ENCODE measurements around the gene CATSPERD.
"Not testable (repeated sequence)": the region's sequence is repeated elsewhere in the genome, so short reads cannot be mapped to it uniquely, and the experiment has no call there.

CATSPERD gene

DNA sequence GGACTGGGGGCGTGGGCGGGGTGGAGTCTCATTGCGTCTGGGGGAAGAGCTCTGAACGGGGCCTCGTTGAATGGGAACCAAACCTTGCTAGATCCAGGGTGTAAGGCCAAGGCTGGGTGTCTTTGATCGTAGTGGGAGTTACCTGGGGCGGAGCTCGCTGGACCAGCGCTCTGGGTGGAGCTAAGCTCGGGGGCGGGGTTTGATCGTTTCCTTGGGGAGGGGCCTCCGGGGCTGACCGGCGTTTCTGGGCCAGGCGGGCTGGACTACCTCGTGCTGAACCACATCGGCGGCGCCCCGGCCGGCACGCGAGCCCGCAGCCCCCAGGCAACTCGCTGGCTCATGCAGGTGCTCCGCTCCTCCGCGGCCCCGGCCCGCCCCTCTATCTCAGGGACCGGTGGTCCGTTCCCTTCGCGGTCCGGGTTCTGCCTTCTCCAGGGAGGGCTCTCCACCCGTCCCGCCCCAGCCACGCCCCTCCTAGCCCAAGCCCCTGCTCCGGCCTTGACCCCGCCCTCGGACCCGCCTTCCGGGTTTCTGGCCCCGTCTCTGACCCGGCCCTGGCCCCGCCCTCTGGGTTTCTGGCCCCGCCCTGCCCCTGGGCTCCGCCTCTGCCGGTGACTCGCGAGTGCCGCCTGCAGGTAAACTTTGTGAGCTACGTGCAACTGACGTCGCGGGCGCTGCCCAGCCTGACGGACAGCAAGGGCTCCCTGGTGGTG is 33.6 kb upstream of the CATSPERD start:
- DNase-seq (ENCODE audit: low read depth in 3 of 3) = peak; percentile 97 to 100 (median 100)

DNA sequence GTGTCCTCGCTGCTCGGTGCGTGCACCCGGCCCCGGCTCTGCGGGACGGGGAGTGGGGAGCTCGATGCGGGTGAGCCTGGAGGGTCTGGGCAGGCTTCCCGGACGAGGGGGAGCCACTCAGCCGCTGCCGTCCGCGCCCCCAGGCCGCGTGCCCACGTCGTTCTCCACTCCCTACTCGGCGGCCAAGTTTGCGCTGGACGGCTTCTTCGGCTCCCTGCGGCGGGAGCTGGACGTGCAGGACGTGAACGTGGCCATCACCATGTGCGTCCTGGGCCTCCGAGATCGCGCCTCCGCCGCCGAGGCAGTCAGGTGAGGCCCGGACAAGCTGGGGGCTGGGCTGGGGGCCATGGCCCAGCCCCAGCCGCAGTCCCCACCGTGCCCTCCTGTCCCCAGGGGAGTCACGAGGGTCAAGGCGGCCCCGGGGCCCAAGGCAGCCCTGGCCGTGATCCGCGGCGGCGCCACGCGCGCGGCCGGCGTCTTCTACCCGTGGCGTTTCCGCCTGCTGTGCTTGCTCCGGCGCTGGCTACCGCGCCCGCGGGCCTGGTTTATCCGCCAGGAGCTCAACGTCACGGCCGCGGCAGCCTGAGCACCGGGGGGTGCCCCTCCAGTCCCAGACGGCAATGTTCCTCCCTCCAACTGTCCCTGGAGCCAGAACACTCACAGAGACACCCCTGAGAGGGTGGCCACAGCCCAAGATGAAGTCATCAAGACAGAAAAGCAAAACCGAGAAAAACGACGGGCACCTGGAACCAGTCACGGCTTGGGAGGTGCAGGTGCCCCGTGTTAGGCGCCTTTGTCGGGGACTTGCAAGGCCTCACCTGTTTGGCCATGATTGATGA is 32.9 kb upstream of the CATSPERD start:
- no peak for DNase-seq (ENCODE audit: low read depth in 3 of 3)

DNA sequence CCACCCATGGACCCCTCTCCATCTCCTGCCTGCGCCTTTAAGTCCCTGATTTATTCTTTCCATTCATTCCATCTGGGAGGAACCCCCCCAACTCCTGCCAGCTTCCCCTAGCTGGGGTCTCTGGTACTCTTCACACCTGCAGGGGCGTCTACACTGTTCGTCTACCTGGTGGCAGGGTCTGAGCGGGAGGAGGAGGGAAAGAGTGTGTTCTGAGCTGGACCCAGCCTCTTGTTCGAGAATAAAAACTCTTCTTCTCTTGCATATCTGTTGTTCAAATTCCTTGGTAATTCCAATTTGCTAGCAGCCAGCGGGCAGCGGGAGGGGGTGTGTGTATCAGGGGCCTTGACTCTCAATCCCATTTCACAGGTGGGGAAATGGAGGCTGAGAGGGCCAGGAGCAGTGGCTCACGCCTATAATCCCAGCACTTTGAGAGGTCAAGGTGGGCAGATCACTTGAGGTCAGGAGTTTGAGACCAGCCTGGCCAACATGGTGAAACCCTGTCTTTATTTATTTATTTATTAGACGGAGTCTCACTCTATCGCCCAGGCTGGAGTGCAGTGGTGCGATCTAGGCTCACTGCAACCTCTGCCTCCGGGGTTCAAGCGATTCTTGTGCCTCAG is 32.1 kb upstream of the CATSPERD start:
- not testable (repeated sequence) for DNase-seq (ENCODE audit: low read depth in 3 of 3)

DNA sequence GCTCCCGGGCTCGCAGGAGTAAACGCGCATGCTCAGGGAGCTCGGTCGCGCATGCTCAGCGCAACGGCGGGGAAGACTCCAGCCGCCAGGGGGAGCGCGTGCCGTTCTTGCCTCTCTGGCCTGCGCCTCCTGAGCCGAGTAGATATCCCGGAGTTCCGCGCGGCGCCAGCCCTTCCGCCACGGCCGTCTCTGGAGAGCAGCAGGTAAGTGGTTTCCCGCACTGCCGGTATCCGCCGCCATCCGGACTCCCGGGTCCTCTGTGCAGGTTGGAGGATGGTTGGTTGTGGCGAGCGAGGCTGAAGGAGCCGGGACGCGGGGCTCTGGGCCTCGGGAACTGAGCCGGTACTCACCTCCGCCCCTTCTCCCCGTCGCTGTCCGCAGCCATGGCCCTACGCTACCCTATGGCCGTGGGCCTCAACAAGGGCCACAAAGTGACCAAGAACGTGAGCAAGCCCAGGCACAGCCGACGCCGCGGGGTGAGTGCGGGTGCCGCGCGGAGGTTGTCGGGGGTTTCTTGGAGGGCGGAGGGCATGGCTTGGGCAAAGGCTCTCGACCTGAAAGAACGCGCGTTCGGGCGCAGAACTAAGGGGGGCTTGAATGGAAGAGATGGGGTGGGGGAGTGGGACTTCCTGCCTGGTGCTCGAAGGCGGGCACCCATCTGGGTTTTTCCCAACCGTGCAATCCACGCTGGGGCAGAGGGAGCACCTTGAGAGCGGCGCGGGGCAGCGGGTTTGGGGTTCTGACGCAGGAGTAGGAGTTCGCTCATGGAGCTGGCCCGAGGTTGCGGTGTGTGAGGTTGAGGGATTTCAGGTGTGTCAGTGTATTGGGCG is 30.1 kb upstream of the CATSPERD start, which contains the start of gene RPL36:
TSS of gene RPL36 (plus strand) at position 171 of the 830 bp plus-strand sequence. CDS start at position 384, 213 bp downstream.
- peak; percentile 98 to 99 (median 98) for DNase-seq (ENCODE audit: low read depth in 3 of 3)

DNA sequence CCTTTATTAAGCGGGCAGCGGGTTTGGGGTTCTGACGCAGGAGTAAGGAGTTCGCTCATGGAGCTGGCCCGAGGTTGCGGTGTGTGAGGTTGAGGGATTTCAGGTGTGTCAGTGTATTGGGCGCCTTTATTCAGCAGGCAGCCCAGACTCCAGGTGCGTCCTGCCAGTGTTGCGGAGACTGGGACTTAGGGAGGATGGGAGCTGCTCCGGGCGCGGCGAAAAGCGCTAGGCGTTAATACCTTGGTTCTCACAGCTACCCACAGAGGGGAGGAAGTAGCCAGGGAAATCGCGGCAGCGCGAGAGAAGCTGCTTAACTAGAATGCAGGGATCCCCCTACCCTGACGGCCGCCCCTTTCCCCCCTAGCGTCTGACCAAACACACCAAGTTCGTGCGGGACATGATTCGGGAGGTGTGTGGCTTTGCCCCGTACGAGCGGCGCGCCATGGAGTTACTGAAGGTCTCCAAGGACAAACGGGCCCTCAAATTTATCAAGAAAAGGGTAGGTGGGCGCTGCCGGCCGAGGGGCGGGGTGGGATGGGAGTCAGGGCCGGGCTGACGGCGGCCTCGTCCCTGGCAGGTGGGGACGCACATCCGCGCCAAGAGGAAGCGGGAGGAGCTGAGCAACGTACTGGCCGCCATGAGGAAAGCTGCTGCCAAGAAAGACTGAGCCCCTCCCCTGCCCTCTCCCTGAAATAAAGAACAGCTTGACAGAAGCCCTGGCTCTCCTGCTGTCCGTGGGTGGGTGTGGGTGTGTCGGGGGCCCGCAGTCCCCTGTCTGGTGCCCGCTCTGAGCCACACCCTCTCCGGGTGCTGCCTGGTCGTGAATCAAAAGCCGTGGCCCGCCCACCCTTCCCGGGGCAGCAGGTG is 29.2 kb upstream of the CATSPERD start:
- DNase-seq (ENCODE audit: low read depth in 3 of 3) = peak in 1 of 3 donors; percentile 52

DNA sequence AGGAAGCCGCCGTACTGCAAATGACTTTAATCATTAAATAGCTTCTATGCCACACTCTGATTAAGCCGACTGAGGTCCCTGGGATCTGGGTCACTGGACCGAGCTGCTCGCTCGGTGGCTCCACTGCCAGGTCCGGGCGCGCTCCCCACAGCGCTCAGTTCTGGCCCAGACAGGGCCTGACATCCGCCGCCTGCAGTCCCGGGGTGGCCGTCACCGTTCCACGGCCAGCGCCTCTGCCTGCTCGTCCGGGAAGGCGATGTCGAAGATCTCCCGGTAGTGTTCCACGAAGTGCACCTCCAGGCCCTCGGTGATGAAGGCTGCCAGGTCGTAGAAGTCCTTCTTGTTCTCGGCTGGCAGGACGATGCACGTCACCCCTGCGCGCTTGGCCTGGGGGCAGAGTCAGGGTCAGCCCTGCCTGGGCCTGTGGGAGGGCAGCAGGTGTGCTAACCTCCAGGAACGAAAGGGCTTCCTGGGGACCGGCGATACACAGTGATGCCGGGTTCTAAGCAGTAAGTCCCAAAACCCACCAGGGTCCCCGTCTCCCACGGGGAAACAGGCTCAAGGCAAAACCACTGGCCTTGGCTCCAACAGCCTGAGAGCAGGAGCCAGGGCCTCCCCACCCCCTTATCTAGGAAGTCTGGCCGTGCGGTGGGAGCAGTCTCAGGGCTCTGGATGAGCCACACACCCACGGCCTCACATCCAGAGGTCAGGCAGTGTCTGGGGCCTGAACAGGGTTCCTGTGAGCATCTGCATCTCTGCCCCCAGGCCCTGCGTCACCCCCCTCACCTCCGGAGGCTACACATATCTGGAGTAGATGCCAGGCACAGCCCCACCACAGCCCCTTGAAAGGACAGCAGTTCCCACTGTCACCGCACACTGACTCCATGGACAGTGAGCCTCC is 28.4 kb upstream of the CATSPERD start:
- DNase-seq (ENCODE audit: low read depth in 3 of 3) = no peak

DNA sequence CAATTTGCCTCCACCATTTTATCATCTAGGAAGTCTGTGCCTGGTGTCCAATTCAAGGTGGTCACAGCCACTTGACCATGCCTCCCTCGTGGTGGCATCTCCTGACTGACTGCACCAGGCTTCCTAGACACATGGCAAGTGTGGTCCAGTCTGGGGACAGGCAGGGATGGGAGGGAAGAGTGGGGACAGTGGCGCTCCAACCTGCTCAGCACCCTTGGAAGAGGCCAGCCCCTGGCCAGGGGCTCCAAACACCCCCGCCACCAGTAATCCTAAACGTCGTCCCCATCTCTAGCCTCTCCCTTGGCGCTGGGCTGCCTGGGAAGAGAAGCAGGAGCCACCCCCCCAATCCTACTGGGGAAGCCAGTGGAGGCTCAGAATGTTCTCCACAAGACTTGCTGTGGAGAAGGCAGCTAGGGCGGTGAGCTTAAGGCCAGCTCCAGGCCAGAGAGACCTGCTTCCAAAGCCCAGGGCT is 27.7 kb upstream of the CATSPERD start:
- DNase-seq (ENCODE audit: low read depth in 3 of 3) = no peak

DNA sequence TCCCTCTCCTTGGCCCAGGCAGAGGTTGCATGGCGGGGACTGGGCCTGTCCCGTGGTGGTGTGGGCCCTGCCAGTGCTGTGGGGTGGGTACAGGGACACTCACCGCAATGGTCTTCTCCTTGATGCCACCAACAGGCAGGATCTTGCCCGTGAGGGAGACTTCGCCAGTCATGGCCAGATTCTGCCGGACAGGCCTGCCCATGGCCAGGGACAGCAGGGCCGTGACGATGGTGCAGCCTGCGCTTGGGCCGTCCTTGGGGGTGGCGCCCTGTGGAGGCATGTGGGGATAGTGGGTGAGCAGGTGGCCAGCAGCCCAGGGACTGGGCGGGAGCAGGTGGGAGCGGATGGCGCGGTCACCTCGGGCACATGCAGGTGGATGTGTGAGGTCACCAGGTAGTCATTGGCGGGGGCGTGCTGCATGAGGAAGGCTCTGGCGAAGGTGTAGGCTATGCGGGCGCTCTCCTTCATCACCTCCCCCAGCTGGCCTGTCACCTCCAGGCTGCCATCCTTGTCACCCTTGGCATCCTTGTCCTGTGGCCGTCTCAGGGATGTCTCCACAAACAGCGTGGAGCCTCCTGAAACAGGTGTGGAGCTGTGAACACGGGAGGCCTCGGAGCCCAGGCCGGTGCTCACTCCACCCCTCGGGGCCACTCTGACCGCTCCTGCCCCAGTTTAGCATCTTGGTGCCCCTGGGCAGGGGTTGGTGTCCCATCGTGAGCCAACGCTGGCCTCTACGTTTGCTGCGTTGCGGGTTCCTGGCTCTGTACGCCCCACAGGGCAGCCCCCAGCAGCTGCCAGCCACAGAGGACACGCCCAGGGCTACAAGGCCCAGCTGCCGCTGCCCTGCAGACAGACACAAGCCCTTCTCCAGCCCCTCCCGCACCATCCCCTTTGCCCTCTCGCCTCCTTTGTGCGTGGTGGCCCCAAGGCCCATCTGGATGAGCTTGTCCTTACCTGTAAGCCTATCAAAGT is 27.0 kb upstream of the CATSPERD start:
- no peak for DNase-seq (ENCODE audit: low read depth in 3 of 3)

DNA sequence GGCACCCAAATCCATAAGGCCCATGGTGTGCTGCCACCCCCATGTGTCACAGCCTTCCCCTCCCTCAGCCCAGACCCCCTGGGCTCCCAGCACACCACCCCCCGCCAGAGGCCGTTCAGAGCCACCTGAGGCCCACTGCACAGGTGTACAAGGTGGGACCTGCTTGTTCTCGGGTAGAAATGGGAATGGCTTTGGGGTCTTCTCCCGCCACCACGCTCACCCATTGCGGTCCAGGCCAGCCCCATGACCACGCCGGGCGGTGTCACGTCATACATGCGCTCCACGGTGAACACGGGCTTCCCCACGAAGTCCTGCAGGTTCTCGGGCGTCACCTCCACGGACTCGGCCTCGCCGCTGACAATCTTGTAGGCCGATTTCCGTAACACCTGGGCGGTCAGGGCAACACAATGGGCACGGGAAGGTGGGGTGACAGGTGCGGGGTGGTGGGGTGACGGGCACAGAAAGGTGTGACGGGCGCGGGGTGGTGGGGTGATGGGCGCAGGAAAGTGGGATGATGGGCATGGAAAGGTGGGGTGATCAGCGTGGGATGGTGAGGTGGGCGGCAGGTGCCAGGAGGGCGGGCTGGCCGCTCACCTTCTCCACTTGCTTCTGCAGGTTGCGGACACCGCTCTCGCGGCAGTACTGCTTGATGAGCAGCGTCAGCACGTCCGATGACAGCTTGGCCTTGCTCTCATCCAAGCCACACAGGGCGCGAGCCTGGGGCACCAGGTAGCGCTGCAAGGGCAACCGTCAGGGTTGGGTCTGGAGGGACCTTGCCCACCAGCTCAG is 26.1 kb upstream of the CATSPERD start:
- no peak for DNase-seq (ENCODE audit: low read depth in 3 of 3)

DNA sequence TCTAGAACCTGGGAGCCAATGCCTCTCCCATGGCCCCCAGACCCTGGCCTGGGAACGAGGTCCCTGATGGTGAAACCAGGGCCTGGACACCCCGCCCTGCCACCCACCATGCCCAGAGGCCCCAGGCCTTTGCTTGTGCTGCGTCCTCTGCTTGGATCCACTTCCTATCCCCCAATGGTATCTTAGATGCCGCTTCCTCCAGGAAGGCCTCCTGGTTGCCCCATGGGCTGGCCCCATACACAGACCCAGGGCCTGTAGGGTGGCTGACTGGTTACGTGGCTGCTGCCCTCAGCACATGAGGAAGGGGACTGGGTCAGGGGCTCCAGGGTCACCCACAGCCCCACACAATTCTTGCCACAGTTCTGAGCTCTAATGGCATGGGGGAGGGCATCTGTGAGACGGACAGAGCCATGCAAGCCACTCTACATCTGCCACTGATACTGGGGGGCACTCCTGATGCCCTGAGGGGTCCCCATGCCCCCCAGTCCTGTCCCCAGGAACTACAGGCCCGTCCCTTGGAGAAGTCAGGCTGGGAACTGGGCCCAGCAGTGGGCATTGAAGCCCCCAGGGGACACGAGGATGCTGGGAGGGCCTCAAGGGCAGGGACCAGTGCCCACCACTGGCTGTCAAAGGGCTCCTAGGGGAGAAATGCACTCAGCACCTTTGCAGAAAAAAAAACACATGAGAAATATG is 25.3 kb upstream of the CATSPERD start:
- DNase-seq (ENCODE audit: low read depth in 3 of 3) = no peak

DNA sequence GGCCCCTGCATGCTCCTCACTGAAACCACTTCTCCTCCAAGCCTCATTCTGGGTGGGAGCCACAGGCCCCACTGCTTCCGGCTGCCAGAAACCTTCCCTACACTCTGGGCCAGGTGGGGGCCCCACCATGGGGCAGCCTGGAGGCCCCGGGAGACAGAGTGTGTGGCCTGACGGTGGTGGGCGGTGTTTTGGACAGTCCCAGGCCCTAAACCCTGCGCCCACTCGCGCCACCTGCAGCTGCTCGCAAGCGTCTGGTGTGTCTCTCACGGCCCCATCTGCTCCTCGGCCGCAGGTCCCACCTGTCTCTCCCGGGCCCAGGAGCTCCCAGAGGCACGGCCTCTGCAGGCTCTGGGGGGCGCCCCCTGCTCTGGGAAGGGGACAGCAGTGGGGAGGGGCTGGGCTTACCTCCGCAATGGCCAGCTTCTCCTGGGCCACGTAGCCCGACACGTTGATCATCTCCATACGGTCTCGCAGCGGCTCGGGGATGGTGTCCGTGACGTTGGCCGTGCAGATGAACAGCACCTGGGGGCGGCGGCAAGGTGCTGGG is 24.7 kb upstream of the CATSPERD start:
- no peak for DNase-seq (ENCODE audit: low read depth in 3 of 3)

DNA sequence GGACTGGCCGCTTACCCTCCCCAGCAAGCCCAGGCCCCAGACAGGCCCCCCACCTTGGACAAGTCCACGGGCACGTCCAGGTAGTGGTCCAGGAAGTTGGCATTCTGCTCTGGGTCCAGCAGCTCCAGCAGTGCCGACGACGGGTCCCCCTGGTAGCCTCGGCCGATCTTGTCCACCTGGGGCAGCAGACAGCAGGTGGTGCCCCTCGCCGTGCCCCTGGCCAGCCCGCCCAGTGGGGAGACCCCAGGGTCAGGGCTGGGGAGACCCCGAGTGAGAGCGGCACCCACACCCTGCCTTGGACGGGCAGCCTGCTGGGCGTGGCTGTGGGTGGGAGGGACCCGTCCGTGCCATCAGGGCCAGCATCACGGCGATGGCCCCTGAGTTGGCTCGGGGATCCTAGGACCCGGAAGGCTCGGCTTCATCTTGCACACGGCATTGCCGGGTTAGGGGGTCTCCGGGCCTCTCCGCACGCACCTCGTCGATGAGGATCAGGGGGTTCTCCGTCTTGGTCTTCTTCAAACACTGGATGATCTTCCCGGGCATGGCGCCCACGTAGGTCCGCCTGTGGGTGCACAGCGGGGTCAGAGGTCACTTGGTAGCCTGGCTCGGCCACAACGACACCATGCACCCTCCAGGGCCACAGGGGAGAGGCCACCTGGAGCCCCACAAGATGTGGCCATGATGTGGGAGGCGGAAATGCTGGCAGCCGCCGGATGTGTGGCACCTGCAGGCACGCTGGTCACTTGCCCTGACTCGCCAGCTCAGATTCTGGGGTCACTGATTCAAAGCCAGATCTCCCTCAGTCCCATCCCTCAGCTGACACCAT is 24.0 kb upstream of the CATSPERD start:
- no peak for DNase-seq (ENCODE audit: low read depth in 3 of 3)

DNA sequence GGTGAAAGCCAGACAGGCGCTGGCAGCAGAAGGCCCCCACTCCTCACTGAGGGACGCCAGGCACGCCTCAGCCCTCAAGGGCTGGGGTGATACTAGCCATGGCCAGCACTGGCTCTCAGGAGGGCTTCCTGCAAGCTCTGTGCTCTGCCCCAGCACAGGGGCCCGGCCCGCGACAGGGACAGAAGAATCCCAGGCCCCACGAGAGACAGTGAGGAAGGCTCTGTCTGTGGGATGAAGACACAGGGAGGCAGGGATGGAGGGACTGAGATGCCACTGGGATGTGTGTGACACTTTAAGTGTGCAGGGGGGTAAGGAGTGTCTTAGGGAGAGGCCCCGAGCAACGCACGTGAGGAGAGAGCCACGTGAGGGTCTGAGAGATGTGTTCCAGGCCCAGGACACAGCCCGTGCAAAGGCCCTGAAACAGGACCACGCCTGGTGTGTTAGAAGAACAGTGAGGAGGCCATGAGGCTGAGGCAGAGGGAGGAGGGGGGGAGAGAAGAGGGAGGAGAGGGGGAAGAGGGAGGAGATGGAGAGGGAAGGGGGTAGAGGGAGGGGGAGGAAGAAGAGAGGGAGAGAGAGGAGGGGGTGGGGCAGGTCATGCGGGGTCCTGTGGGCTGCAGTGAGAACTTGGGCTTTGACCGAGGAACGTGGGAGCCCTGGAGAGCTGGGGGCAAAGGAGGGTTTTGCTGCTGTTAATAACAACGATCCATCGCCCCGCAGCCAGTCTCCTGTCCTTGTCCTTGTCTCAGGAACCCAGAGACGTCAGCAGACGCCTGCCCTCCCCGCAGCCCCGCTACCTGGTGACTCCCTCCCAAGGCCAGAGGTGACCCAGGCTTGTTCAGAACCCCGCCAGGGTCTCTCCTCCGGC is 23.2 kb upstream of the CATSPERD start:
- DNase-seq (ENCODE audit: low read depth in 3 of 3) = no peak

DNA sequence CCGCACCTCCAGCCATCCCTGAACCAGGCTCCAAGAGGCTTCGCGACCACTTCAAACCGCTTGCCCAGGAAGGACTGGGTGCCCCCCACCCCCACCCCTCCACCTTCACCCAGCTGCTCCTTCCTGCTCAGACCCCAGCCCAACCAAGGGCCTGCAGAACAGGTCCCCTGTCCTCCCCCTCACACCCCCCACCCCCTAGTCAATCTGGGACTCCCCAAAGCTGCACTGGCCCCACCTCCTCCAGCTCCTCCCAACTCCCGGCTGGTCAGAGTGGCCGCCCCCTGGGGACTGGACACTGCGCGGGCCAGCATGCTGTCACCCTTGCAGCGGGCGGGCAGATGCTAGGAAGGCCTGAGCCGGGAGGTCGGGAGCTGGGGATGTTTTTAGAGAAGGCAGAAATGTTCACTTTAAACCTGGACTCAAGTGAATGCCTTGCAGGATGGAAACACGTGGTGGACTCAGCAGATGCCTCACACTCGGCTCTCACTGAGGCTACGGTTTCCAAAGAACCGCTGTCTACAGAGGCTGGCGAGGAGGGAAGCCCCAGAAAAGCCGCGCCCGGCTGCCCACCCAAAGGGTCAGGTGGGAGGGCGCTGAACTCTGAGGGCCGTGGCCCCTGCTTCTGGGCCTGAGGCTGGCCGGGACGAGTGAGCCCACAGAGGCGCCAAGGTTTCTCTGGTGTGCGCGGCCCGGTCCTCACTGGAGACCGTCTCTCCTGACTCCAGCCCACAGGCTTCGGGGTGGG is 22.4 kb upstream of the CATSPERD start:
- no peak for DNase-seq (ENCODE audit: low read depth in 3 of 3)

Data from stimulated activated CD4-positive, alpha-beta T cell treated with anti-CD3 and anti-CD28 coated beads, TNF-alpha, amount 100 ng/mL, for 48 hours (primary cell).